MM.1S (cell line): Measurements from ENCODE around the gene TAF1A.

Experiments used
- EZH2 ChIP-seq: fragments of 300-600 bp; sonication (generic); optimal IDR thresholded peaks from 2 replicates; pipeline ENCODE3; 2017; ENCODE audit warnings: low read depth, mild to moderate bottlenecking, antibody characterized with exemption, low read length, mixed read lengths
- EZH2phosphoT487 ChIP-seq: fragments of 300-600 bp; sonication (generic); IDR thresholded peaks from 2 replicates; pipeline ENCODE4 v1.6.1; 2018; ENCODE audit warnings: antibody characterized with exemption, low read length
- TF ChIP-seq, protein P1 (sequence below): fragments of 300-600 bp; sonication (generic); IDR thresholded peaks from 2 replicates; pipeline ENCODE4 v1.5.1; 2016; ENCODE audit warnings: antibody characterized with exemption, low read length, mixed read lengths

- no peak for TF ChIP-seq EZH2
- TF ChIP-seq, protein P1, sequence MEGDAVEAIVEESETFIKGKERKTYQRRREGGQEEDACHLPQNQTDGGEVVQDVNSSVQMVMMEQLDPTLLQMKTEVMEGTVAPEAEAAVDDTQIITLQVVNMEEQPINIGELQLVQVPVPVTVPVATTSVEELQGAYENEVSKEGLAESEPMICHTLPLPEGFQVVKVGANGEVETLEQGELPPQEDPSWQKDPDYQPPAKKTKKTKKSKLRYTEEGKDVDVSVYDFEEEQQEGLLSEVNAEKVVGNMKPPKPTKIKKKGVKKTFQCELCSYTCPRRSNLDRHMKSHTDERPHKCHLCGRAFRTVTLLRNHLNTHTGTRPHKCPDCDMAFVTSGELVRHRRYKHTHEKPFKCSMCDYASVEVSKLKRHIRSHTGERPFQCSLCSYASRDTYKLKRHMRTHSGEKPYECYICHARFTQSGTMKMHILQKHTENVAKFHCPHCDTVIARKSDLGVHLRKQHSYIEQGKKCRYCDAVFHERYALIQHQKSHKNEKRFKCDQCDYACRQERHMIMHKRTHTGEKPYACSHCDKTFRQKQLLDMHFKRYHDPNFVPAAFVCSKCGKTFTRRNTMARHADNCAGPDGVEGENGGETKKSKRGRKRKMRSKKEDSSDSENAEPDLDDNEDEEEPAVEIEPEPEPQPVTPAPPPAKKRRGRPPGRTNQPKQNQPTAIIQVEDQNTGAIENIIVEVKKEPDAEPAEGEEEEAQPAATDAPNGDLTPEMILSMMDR: no peak
- TF ChIP-seq EZH2phosphoT487: no peak
These were observed 60.6 kb downstream of the TAF1A start for GRCh38 chr1:222529181-222529580.
